Measurements from ENCODE around the gene RNASE13. TPM values are rescaled to one million over a fixed set of nuclear protein-coding genes. Genes with fewer than 3 reads are reported as not detected.
"Not testable (repeated sequence)": the region's sequence is repeated elsewhere in the genome, so short reads cannot be mapped to it uniquely, and the experiment has no call there.

RNASE13 gene
- total RNA-seq, 1 donor from 2014 or later = not detected

GRCh38 chr14:21023174-21023573 is 11.4 kb downstream of the RNASE13 start:
- DNase-seq (ENCODE audit: low spot score) = no peak

GRCh38 chr14:21022686-21023085 is 11.9 kb downstream of the RNASE13 start:
- no peak for DNase-seq (ENCODE audit: low spot score)

GRCh38 chr14:21020977-21021545 is 13.5 kb downstream of the RNASE13 start:
- DNase-seq (ENCODE audit: low spot score) = no peak

GRCh38 chr14:21019366-21019765 is 15.2 kb downstream of the RNASE13 start:
- DNase-seq (ENCODE audit: low spot score) = no peak

GRCh38 chr14:21018781-21019180 is 15.8 kb downstream of the RNASE13 start:
- no peak for DNase-seq (ENCODE audit: low spot score)

GRCh38 chr14:21018286-21018685 is 16.3 kb downstream of the RNASE13 start:
- no peak for DNase-seq (ENCODE audit: low spot score)

GRCh38 chr14:21017528-21018245 is 16.9 kb downstream of the RNASE13 start:
- no peak for DNase-seq (ENCODE audit: low spot score)

- DNase-seq (ENCODE audit: low spot score) = no peak
Observed at GRCh38 chr14:21016413-21017190, 18.0 kb downstream of the RNASE13 start.

GRCh38 chr14:21015312-21015711 is 19.3 kb downstream of the RNASE13 start:
- no peak for DNase-seq (ENCODE audit: low spot score)

GRCh38 chr14:21014761-21015190 is 19.8 kb downstream of the RNASE13 start:
- DNase-seq (ENCODE audit: low spot score) = peak; percentile 85

GRCh38 chr14:21011136-21011535 is 23.5 kb downstream of the RNASE13 start:
- DNase-seq (ENCODE audit: low spot score) = no peak

- DNase-seq (ENCODE audit: low spot score) = not testable (repeated sequence)
Observed at GRCh38 chr14:21009721-21010120, 24.9 kb downstream of the RNASE13 start.

GRCh38 chr14:21003788-21004346 is 30.7 kb downstream of the RNASE13 start:
- no peak for DNase-seq (ENCODE audit: low spot score)

- no peak for DNase-seq (ENCODE audit: low spot score)
Observed at GRCh38 chr14:21001218-21001617, 33.4 kb downstream of the RNASE13 start.

- DNase-seq (ENCODE audit: low spot score) = no peak
Observed at GRCh38 chr14:20999591-20999990, 35.0 kb downstream of the RNASE13 start.

- peak; percentile 72 for DNase-seq (ENCODE audit: low spot score)
Observed at GRCh38 chr14:20998674-20999366, 35.8 kb downstream of the RNASE13 start, which contains the start of gene SLC39A2. Gene SLC39A2 (plus strand): TSS chr14:20999293. CDS start chr14:20999447, 154 bp downstream.

GRCh38 chr14:20998139-20998538 is 36.5 kb downstream of the RNASE13 start:
- DNase-seq (ENCODE audit: low spot score) = no peak

GRCh38 chr14:20997564-20997963 is 37.0 kb downstream of the RNASE13 start:
- DNase-seq (ENCODE audit: low spot score) = no peak

- no peak for DNase-seq (ENCODE audit: low spot score)
Observed at GRCh38 chr14:20997115-20997514, 37.5 kb downstream of the RNASE13 start.

GRCh38 chr14:20996521-20996920 is 38.1 kb downstream of the RNASE13 start:
- no peak for DNase-seq (ENCODE audit: low spot score)

GRCh38 chr14:20989787-20990600 is 44.6 kb downstream of the RNASE13 start, which contains the start of gene METTL17:
Gene METTL17 (plus strand): TSS chr14:20989980. CDS start chr14:20990003, 23 bp downstream.
- peak; percentile 95 for DNase-seq (ENCODE audit: low spot score)

Data from ureter (tissue), 1 donor.